Myocyte (in vitro differentiated cells): ENCODE measurements around the gene ACTN4. TPM values are rescaled to one million over a fixed set of nuclear protein-coding genes. Genes with fewer than 3 reads are reported as not detected.

ENCODE experiments used
- DNase-seq: peaks from one replicate; pipeline ENCODE4 v3.0.0-alpha.2; 2012; ENCODE audit warnings: low read depth
- total RNA-seq: library from RNA; depleted of rRNA; stranded (reverse); fragments of >200 nt; gene quantifications from 2 replicates; pipeline ENCODE4 v1.2.3, GENCODE V29; 2014

ACTN4 gene
- total RNA-seq, 1 donor from 2014 or later = 350 TPM

- DNase-seq = no peak
Measured at GRCh38 chr19:38676878-38677646, 29.6 kb downstream of the ACTN4 start.

GRCh38 chr19:38678217-38678890, 30.9 kb downstream of the ACTN4 start:
- DNase-seq = no peak

- no peak for DNase-seq
Measured at GRCh38 chr19:38678891-38679494, 31.5 kb downstream of the ACTN4 start.

- DNase-seq = no peak
Measured at GRCh38 chr19:38679839-38680238, 32.4 kb downstream of the ACTN4 start.

- DNase-seq = no peak
Measured at GRCh38 chr19:38682195-38682867, 34.9 kb downstream of the ACTN4 start.

- DNase-seq = no peak
Measured at GRCh38 chr19:38682872-38683392, 35.5 kb downstream of the ACTN4 start.

GRCh38 chr19:38683393-38684077, 36.1 kb downstream of the ACTN4 start:
- DNase-seq = peak; percentile 88

- DNase-seq = peak; percentile 87
Measured at GRCh38 chr19:38684078-38684861, 36.8 kb downstream of the ACTN4 start.

GRCh38 chr19:38684862-38685665, 37.6 kb downstream of the ACTN4 start:
- no peak for DNase-seq

GRCh38 chr19:38685666-38686529, 38.4 kb downstream of the ACTN4 start:
- peak; percentile 64 for DNase-seq

GRCh38 chr19:38686530-38686888, 39.1 kb downstream of the ACTN4 start:
- DNase-seq = no peak

- no peak for DNase-seq
Measured at GRCh38 chr19:38687837-38688378, 40.5 kb downstream of the ACTN4 start.

- no peak for DNase-seq
Measured at GRCh38 chr19:38690146-38690545, 42.7 kb downstream of the ACTN4 start.

GRCh38 chr19:38690832-38691231, 43.4 kb downstream of the ACTN4 start:
- no peak for DNase-seq

- no peak for DNase-seq
Measured at GRCh38 chr19:38691938-38692457, 44.5 kb downstream of the ACTN4 start.

GRCh38 chr19:38692458-38693379, 45.3 kb downstream of the ACTN4 start:
- DNase-seq = no peak
